Activated naive CD4-positive, alpha-beta T cell treated with Interleukin-2 at 50 U/mL for 16 hours (primary cell): Measurements from ENCODE around the gene TLE7.

Experiments used
- DNase-seq: peaks from one replicate; pipeline ENCODE4 v3.0.0-alpha.2; 2020

TLE7 gene

GRCh38 chr16:71442051-71442440 lies at the start of gene TLE7:
Gene TLE7 (minus strand): TSS chr16:71442054. CDS start chr16:71433324, 8,730 bp downstream.
- DNase-seq: no peak

GRCh38 chr16:71491054-71491453 lies 49.2 kb upstream of the TLE7 start:
- no peak for DNase-seq

- no peak for DNase-seq
These were observed 48.5 kb upstream of the TLE7 start for GRCh38 chr16:71490361-71490760.

GRCh38 chr16:71489122-71489521 lies 47.3 kb upstream of the TLE7 start, which contains the start of gene ZNF19:
Gene ZNF19 (minus strand): TSS chr16:71489324. CDS start chr16:71482114, 7,210 bp downstream.
- no peak for DNase-seq

GRCh38 chr16:71484006-71484893 lies 42.4 kb upstream of the TLE7 start:
- peak; percentile 78 for DNase-seq

- no peak for DNase-seq
These were observed 40.7 kb upstream of the TLE7 start for GRCh38 chr16:71482569-71482968.

- no peak for DNase-seq
These were observed 39.1 kb upstream of the TLE7 start for GRCh38 chr16:71480956-71481355.

- DNase-seq: no peak
These were observed 37.6 kb upstream of the TLE7 start for GRCh38 chr16:71479420-71479819.

GRCh38 chr16:71476457-71477124 lies 34.7 kb upstream of the TLE7 start:
- DNase-seq: no peak

- no peak for DNase-seq
These were observed 33.0 kb upstream of the TLE7 start for GRCh38 chr16:71474864-71475263.

- no peak for DNase-seq
These were observed 32.0 kb upstream of the TLE7 start for GRCh38 chr16:71473891-71474290.

- no peak for DNase-seq
These were observed 31.1 kb upstream of the TLE7 start for GRCh38 chr16:71472931-71473330.

- DNase-seq: no peak
These were observed 30.2 kb upstream of the TLE7 start for GRCh38 chr16:71472051-71472450.

- peak; percentile 24 for DNase-seq
These were observed 26.0 kb upstream of the TLE7 start for GRCh38 chr16:71467810-71468209.

GRCh38 chr16:71464231-71464630 lies 22.4 kb upstream of the TLE7 start:
- no peak for DNase-seq

- DNase-seq: peak; percentile 81
These were observed 20.1 kb upstream of the TLE7 start, which contains the start of gene ZNF23 for GRCh38 chr16:71461686-71462648. Gene ZNF23 (minus strand): TSS chr16:71462247. CDS start chr16:71456796, 5,451 bp downstream.

- DNase-seq: no peak
These were observed 19.1 kb upstream of the TLE7 start for GRCh38 chr16:71460941-71461340.

- DNase-seq: no peak
These were observed 18.4 kb upstream of the TLE7 start for GRCh38 chr16:71460236-71460635.

GRCh38 chr16:71459510-71459909 lies 17.7 kb upstream of the TLE7 start:
- DNase-seq: no peak

- DNase-seq: no peak
These were observed 14.9 kb upstream of the TLE7 start for GRCh38 chr16:71456801-71457200.

- no peak for DNase-seq
These were observed 11.2 kb upstream of the TLE7 start for GRCh38 chr16:71453036-71453435.

GRCh38 chr16:71449020-71449419 lies 7.2 kb upstream of the TLE7 start:
- DNase-seq: no peak
